Testis (tissue), 3 donors: Measurements from ENCODE around the gene CLCN6. TPM values are rescaled to one million over a fixed set of nuclear protein-coding genes. Genes with fewer than 3 reads are reported as not detected.

Source experiments
- DNase-seq: peaks from one replicate; pipeline ENCODE4 v3.0.0-alpha.2; 2019
- H3K27ac ChIP-seq, 2 donors: fragments of 200-600 bp; sonication (generic); one replicate each; pipeline ENCODE4 v1.5.1; 2019
- H3K27me3 ChIP-seq: fragments of 200-600 bp; sonication (generic); one replicate; pipeline ENCODE4 v1.5.1; 2019
- H3K36me3 ChIP-seq: fragments of 200-600 bp; sonication (generic); one replicate; pipeline ENCODE4 v1.5.1; 2017; ENCODE audit warnings: low read depth; ENCODE audit errors: missing control alignments
- H3K4me1 ChIP-seq: fragments of 200-600 bp; sonication (generic); one replicate; pipeline ENCODE4 v1.5.1; 2019
- H3K4me3 ChIP-seq, 2 donors: fragments of 200-600 bp; sonication (generic); one replicate each; pipeline ENCODE4 v1.5.1; 2017 to 2019
- H3K9me3 ChIP-seq: fragments of 200-600 bp; sonication (generic); one replicate; pipeline ENCODE4 v1.5.1; 2017
- POLR2A ChIP-seq: fragments of 450-650 bp; IDR thresholded peaks from one replicate; pipeline ENCODE4 v1.6.1; 2017; ENCODE audit warnings: antibody characterized with exemption, mild to moderate bottlenecking, moderate library complexity
- WGBS, 2 donors: methylation state at CpG; one replicate each; pipeline ENCODE4 v1.1.5; 2018; 5-methylcytosine and 5-hydroxymethylcytosine counted together
- intact Hi-C: fragments of 100-400 bp; cut with DNase I; formaldehyde crosslinking; loops from one replicate; pipeline ENCODE4 v1.15.1; 2023; ENCODE audit warnings: low total_unique reads
- polyA plus RNA-seq: library from polyadenylated mRNA; stranded (reverse); fragments of 350-450 nt; fragmentation: Illumina TruSeq; extraction: RNeasy Lipid Tissue Mini Kit (QIAGEN cat#74804); gene quantifications from one replicate; pipeline ENCODE4 v1.2.3, GENCODE V29; 2014; ENCODE audit warnings: low read depth, low replicate concordance; ENCODE audit not compliant: insufficient read depth
- total RNA-seq, 2 donors: library from RNA; depleted of rRNA; stranded (reverse); fragments of >200 nt; gene quantifications; one replicate each; pipeline ENCODE4 v1.2.3, GENCODE V29; 2016
- TF ChIP-seq, protein P1 (sequence below), 3 experiments: fragments of 450-650 bp in 2 of 3; fragments of 200-600 bp in 1 of 3; sonication (generic) in 1 of 3; IDR thresholded peaks; one replicate each; pipeline ENCODE4 v1.5.1; 2016 to 2019; ENCODE audit warnings: antibody characterized with exemption in 3 of 3, mild to moderate bottlenecking in 2 of 3, moderate library complexity in 1 of 3

The CLCN6 gene
- total and polyA plus RNA-seq, 3 donors from 2014 or later, result 47.9 to 91.7 (median 57.1) TPM

DNA sequence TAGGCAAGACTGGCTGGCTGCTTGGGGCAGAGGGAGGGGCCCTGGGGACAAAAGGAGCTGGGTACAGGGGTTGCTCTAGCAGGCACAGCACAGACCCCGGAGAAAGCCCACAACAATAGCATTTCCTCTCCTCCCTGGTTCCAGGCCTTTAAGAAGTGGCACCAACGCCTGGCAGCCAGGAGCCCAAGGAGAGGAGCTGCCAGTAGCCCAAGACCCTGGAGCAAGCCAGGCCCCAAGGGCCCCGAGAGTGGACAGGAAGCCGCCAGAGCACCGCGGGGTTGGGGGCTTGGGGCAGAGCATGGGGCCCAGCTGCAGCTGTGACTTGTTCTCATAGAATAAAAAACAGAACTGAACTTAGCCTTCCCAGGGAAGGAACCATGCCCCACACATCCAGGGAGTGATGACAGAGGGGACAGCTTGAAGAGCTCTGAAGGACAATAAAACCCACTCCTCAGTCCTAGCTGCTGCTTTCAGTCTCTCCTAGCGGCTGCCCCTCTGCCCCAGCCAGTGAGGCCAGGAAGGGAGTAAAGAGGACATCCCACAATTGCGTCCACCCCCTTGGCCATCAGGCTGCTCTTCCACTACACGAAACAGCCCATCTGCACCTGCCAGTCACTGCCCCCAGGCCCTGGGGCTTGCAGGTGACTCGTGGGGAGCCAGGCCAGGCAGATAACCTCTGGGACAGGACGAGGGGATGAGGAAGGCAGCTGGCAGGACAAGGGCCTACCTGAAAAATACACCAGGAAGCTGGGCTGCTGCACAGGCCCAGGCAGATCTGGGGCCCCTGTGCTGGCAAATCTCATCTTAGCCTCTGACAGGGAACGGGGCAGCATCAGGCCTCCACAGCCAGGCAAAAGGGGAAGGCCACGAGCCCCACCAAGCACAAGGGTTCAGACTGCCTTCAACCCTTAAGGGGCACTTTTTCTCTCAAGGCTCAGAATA, 16.6 kb upstream of the CLCN6 start:
- DNase-seq, result no peak
- H3K4me3 ChIP-seq, result no peak overlapping the region
- H3K4me1 ChIP-seq, result peaks cover 59% of the 10 kb centered on the region
- peak overlapping the region; percentile 96 for H3K27ac ChIP-seq
- intact Hi-C loops, result no loop called here
- H3K27me3 ChIP-seq, result no peaks in the 10 kb centered on the region
- WGBS, 2 donors, result 79 to 83% methylated on average over 1 to 13 of the region's 13 CpGs
- TF ChIP-seq, protein P1, sequence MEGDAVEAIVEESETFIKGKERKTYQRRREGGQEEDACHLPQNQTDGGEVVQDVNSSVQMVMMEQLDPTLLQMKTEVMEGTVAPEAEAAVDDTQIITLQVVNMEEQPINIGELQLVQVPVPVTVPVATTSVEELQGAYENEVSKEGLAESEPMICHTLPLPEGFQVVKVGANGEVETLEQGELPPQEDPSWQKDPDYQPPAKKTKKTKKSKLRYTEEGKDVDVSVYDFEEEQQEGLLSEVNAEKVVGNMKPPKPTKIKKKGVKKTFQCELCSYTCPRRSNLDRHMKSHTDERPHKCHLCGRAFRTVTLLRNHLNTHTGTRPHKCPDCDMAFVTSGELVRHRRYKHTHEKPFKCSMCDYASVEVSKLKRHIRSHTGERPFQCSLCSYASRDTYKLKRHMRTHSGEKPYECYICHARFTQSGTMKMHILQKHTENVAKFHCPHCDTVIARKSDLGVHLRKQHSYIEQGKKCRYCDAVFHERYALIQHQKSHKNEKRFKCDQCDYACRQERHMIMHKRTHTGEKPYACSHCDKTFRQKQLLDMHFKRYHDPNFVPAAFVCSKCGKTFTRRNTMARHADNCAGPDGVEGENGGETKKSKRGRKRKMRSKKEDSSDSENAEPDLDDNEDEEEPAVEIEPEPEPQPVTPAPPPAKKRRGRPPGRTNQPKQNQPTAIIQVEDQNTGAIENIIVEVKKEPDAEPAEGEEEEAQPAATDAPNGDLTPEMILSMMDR (IDR thresholded peaks at IDR 0.05), result no peak
- no peak for TF ChIP-seq POLR2A
- no peaks in the 10 kb centered on the region for H3K36me3 ChIP-seq
- no peaks in the 10 kb centered on the region for H3K9me3 ChIP-seq

DNA sequence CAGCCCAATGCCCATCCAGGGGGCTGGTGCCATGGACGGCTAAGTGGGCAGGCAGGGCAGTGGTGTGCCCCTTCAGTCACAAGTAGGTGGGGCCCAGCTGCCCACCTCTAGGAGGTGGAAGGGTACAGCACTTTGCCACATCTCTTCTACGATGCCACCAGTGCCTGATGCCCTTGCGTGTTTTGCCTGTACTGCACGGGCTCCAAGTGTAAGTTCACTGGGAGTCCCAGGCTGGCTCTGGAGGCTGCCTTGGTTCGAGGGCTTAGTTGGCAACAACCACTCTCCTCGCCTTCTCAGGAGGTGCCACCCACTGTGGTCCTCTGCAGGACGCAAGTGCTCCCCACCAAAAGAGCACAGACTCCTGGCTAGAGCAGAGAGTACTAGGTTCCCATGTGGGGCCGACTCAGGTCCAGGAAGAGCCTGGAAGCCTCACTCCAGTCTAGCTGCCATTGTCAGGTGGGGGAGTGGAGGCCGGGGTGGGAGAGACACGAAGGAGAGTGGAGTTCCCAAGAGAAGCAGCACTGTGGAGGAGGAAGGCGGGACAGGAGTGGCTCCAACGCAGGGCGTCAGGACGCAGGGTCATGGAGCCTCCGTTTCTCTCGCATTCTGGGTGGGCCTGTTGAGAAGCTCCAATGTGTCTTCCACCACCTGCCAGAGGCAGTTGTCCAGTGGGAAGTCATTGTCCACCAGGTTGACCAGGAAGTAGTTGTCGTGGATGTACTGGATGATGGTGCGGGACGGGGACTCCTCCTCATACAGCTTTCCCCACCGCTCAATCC, 15.7 kb upstream of the CLCN6 start:
- Histone ChIP-seq H3K27ac (peak overlapping the region; percentile 96), H3K27me3 (no peaks in the 10 kb centered on the region), H3K4me1 (peaks cover 50% of the 10 kb centered on the region), H3K36me3 (no peaks in the 10 kb centered on the region), H3K4me3 (no peak overlapping the region), H3K9me3 (no peaks in the 10 kb centered on the region)
- intact Hi-C loops, result no loop called here
- no peak for DNase-seq
- 36 to 66% methylated on average over 14 to 20 of the region's 20 CpGs for WGBS, 2 donors
- TF ChIP-seq, protein P1 (IDR thresholded peaks at IDR 0.05), result no peak
- no peak for TF ChIP-seq POLR2A

DNA sequence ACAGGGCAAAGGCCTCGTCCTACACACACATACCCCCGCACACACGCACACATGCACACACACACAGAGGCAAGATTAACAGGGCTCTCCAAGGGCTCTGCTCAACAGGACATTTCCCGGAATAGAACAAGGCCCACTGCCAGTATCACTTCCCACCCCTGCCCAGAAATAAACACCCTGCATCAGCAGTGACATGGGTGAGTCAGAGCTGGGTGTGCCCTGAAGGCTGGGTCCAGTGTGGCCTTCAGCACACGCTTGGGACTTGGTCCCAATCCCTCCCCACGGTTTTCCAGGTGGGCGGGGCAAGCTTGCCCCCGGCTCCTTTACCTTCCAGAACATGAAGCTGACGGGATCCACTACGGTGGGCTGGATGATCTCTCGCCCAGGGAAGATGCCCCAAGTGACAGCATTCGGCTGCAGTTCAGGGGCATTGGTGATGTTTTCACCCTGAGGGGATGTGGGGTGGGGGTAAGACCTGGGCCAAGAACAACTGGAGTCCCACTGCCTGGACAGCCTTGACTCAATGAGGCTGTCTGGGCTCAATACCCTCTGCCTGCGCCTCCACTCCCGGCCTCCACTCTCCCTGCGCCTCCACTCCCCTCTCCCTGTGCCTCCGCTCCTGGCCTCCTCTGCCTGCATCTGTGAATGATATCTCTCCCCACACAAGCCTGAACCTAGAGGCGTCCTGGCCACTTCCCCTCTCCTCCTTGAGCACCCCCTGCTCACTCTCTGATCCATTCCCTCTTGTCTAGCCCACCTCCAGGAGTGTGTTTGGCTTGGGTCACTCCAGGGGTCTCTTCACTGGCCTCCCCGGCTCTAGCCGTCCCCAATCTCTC, 14.9 kb upstream of the CLCN6 start:
- no peaks in the 10 kb centered on the region for H3K36me3 ChIP-seq
- WGBS, 2 donors, result 71 to 83% methylated on average over 9 to 19 of the region's 19 CpGs
- peaks cover 46% of the 10 kb centered on the region for H3K4me1 ChIP-seq
- H3K27me3 ChIP-seq, result no peaks in the 10 kb centered on the region
- TF ChIP-seq, protein P1 (IDR thresholded peaks at IDR 0.05), result no peak
- TF ChIP-seq POLR2A, result no peak
- H3K27ac ChIP-seq, result peak overlapping the region; percentile 96
- no peak overlapping the region for H3K4me3 ChIP-seq
- peak; percentile 90 for DNase-seq
- H3K9me3 ChIP-seq, result no peaks in the 10 kb centered on the region
- intact Hi-C loops, result no loop called here

DNA sequence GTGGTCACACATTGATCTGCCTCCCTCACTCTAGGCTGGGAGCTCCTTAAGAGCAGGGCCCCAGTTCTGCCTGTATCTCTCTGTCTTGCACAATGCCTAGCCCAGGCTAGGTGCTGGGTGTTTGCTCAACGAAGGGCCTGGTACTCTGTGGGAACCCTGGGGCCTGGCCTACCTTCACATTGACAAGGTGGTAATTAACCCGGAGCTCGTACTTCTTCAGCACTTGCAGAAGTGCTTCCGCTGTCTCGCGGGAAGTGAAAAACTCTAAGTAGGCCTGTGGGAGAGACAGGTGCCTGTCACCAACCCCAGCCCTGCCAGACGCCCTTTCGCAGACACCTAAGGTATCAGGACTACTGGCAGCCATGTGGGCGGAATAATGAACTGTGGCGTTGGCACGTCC, 13.9 kb upstream of the CLCN6 start:
- H3K27me3 ChIP-seq, result no peaks in the 10 kb centered on the region
- no peak overlapping the region for H3K4me3 ChIP-seq
- H3K36me3 ChIP-seq, result no peaks in the 10 kb centered on the region
- H3K4me1 ChIP-seq, result peaks cover 50% of the 10 kb centered on the region
- no peak for DNase-seq
- TF ChIP-seq POLR2A, result no peak
- TF ChIP-seq, protein P1 (IDR thresholded peaks at IDR 0.05), result no peak
- no peaks in the 10 kb centered on the region for H3K9me3 ChIP-seq
- 90 to 93% methylated on average over 3 to 11 of the region's 11 CpGs for WGBS, 2 donors
- intact Hi-C loops, result no loop called here
- peak overlapping the region; percentile 96 for H3K27ac ChIP-seq
